Urothelium cell line (cell line): ENCODE data around the gene BANK1.
"Not testable (repeated sequence)": the region's sequence is repeated elsewhere in the genome, so short reads cannot be mapped to it uniquely, and the experiment has no call there.

Source experiments
- DNase-seq: peaks from one replicate; pipeline ENCODE4 v3.0.0; 2011; ENCODE audit warnings: low spot score, mixed read lengths
- FAIRE-seq: peaks from 2 replicates; lab custom pipeline; 2011; peaks lifted over from hg19 to GRCh38; lab: Jason Lieb, UNC

Gene BANK1

DNA sequence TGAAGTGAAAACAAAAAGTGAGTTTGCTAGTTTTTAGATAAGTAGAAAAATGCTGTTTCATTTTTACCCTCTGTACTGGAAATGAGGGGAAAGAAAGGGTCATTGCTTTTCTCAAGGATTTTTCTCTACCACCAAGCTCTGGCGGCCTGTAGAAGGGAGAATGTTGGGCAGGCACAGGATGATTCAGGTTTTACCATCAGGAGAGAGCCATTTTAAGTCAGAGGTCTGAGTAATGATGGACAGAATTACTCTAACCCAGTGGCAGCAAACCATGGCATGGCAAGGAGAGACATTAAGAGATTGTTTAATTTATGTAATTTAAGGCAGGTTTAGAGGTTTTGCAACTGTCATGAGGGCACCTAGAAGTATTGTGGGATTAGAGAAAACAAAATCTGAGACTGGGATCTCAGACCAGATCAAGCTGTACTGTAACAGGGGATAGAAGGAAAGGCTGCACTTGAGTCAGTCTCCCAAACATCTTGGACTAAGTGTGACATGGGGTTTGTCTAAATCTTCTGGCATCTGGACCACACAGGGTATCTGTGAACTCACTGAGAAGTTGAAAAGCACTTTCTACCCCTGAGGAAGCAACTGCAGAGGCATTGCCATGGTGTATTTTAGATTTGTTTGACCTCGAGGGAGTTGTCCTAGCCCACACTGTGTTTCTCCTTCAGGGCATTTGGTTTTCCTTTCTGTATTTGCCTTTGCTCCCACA lies 81.6 kb downstream of the BANK1 start:
- FAIRE-seq (no peak), DNase-seq (no peak)

GRCh38 chr4:101885574-101885973 lies 95.0 kb downstream of the BANK1 start:
- FAIRE-seq, result peak; percentile 90
- no peak for DNase-seq

GRCh38 chr4:101886826-101887225 lies 96.3 kb downstream of the BANK1 start:
- DNase-seq, result no peak
- no peak for FAIRE-seq

GRCh38 chr4:101888472-101888871 lies 97.9 kb downstream of the BANK1 start:
- FAIRE-seq (no peak), DNase-seq (no peak)

GRCh38 chr4:101905527-101905926 lies 115.0 kb downstream of the BANK1 start:
- not testable (repeated sequence) for DNase-seq, FAIRE-seq

DNA sequence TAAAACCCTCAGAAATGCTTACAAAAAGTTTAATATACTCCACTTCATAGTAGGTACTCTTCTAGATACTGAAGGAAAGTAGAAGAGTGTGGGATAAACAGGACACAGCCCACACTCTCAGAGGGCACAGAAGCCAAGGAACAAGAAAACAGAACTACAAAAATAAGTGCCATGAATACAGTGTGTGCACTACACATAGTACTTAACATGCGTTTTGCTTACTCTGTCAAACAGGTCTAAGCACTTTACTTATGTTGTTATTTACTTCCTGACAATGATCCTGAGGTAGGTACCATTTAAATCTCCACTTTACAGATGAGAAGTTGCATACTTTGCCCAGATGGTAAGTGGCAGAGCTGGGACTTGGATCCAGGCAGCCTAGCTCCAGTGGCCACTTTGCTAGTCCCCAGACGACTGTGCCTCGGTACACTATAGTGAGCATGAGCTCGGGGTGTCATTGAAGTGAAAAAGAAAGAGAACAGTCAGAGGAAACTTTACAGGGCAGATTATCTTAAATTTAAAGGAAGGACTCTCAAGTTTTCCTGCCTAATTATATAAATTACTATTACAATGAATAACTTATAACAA lies 120.3 kb downstream of the BANK1 start:
- FAIRE-seq (no peak), DNase-seq (no peak)

DNA sequence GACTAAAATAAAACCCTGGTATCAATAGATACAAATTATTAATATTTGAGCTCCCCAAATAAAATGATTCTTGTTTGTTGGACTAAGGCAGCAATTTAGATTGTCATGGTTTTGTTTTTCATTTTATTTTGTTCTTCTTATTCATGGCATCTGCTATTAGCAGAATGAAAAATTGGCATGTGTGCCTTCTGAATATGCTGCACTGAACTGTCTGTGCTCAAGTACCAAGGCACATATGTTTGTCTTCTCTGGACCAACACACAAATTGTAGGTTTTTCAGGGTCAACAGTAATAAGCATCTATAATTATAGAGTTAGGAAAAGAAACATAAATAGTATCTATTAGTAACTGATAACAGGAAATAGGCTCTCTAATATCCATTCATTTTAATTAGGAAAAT lies 121.1 kb downstream of the BANK1 start:
- no peak for FAIRE-seq
- no peak for DNase-seq

- DNase-seq (no peak), FAIRE-seq (no peak)
These were observed 124.2 kb downstream of the BANK1 start for GRCh38 chr4:101914761-101915160.

DNA sequence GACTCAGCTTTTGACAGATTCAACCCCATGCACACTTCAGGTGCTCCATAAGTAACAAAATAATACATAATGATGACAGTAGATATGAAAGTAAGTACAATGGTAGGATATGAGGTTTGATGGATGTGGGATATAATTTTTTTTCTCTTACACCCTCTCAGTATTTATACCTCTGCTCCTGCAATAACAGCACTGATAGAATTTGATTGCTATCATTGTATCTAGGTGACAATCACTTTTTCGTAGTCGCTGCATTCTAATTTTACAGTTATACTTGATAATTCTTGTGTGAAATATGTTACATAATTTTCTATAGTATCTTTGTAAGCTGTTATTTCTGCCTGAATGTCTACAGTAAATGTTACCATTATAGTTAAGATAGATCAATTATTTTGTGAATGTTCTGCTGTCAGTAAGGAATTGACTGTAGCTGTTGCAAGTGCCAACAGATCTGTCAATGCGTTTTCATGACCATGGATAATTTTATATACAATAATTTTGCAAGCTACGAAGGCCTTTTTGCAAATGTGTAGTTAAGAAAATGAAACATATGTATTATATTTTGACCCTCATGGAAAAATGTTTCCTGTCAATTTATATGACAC lies 128.9 kb downstream of the BANK1 start:
- no peak for FAIRE-seq
- no peak for DNase-seq

DNA sequence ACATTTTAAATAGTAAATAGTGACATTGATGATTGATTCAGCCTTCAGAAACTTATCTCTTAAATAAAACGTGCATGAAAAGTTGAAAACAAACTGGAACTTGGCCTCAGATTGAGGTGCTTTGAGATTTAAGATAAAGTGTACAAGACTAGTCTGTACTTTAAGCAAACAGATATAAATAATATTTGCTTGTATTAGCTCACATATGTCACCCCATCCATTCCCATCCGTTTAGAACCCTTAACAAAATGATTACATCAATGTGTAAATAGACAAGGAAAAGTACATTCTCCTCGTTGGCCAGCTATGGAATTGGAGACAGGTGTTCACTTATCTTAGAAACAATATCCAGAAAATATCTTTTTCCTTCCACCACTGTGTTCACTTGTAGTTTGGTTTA lies 130.8 kb downstream of the BANK1 start:
- DNase-seq, result no peak
- no peak for FAIRE-seq

GRCh38 chr4:101931619-101932018 lies 141.1 kb downstream of the BANK1 start:
- no peak for FAIRE-seq
- no peak for DNase-seq

DNA sequence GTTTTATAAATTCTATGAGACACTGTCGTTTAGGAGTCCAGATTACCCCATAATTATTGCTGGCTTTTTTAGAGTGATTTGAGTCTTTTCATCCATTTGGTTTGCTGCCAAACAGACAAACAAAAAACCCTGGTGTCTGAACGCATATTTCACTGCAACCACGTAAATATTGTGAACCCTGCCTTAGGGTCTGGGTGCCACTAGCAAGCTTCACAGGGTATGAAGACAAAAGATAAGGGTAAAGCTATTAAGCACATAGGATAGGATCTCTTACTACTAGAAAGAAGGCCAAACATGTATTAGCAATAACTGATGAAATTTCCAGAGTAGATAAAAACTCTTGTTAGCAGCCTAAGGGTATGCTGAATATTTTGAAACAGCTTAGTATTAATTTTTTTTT lies 143.3 kb downstream of the BANK1 start:
- DNase-seq, result no peak
- FAIRE-seq, result no peak

GRCh38 chr4:101938836-101939235 lies 148.3 kb downstream of the BANK1 start:
- no peak for DNase-seq
- no peak for FAIRE-seq

DNA sequence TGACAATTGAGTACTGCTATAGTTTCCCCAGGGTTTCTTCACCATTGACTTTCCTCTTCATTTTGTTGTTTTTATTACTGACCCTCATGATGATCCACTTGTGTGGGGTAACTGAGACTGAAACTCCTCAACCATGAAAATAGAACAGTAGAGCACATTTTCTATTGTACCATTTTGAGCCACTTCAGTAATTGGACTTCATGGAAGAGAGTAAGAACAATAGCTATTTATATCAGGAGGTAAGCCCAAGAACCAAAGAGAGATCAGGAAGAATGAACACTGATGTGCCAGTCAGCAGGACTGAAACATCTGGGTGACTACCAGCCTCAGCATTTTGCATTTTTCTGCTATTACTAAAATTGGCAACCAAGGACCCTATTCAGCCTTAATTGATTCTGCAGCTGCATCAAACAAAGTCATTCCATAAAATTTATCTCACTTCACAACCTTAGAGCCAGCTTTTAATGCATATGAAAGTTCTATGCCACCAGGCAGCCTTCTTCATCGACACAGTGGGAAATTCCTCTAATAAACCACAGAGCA lies 151.4 kb downstream of the BANK1 start:
- FAIRE-seq, result no peak
- DNase-seq, result no peak

DNA sequence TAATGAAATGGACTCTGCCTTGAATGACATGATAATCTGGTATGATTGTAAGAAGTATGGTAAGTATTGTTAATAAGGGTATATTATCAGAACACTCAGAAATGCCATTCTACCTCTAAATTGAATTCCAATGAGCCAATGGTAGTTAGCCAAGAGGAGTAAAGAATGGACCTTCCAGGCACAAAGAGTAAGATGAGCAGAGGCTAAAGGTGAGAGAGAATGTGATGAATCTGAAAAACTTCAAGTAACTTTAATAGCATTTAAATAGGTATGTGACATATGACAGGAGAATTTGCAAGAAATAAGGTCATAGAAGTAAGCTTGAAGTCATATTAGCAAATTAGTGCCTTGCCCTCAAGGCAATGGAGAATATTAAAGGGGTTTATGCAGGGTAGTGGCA lies 152.4 kb downstream of the BANK1 start:
- DNase-seq (no peak), FAIRE-seq (no peak)

- no peak for FAIRE-seq
- no peak for DNase-seq
These were observed 154.1 kb downstream of the BANK1 start for GRCh38 chr4:101944649-101945048.

DNA sequence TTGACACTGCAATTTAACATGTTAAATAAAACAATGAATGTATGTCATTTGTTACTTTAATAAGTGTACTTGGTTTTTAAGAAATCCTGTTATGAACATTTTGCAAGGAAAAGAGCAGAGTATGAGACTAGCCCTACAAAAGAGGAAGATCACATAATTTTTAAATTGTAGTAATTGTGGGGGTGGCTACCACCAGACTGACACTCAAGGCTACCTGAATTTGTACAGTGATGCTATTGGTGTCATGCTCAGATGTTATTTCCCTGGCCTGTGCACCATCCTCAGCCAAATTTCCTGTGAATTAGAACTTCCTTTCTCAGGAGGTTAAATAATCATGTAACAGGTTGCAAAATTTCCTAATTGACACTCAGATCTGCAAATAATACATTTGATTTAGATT lies 157.5 kb downstream of the BANK1 start:
- FAIRE-seq (no peak), DNase-seq (no peak)

DNA sequence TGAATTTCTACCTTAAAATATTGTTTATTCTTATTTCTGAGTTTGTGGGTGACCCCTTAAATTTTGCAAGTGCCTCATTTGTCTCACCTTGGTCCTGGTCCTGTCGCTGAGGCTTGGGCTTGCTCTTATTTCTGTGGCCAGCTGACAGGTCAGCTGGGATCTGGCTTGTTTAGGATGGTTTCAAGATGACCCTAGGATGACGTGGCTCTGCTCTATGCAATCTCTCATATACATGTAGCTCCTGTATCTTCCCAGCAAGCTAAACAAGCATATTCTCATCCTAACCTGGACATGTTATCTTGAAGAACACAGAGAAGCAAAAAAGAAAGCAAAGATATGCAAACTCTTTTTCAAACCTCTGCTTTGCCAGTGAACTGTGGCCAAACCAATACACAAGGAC lies 158.4 kb downstream of the BANK1 start:
- FAIRE-seq (no peak), DNase-seq (no peak)

DNA sequence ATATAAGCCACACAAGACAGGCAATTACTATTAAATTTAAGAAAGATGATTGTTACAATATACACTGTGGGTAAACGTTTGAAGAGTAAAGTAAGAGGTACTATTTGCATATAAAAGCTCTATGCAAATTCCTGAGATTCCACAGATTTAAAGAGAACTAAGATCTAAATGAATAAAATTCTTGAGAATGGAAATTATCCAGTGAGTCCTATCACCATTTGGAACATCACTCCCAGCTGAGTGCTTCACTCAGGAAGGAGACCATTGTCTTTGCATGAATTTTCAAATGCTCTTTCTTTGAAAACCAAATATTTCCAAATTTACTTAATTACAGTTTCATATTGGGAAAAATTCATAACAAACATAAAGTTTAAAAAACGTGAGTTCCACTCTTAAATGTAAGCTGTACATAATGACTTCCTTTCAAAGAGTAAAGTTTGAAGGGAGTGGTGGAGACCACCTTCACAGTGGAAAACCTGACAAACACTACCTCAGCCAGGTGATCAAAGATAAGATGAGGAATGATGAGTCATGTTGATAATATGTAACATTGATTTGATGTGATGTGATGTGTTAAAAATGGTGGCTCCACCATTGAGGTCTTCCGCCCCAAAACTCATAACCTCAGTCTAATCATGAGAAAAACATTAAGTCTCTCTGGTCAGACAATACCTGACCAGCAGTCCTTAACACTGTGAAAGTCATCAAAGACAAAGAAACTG lies 159.9 kb downstream of the BANK1 start:
- DNase-seq, result no peak

DNA sequence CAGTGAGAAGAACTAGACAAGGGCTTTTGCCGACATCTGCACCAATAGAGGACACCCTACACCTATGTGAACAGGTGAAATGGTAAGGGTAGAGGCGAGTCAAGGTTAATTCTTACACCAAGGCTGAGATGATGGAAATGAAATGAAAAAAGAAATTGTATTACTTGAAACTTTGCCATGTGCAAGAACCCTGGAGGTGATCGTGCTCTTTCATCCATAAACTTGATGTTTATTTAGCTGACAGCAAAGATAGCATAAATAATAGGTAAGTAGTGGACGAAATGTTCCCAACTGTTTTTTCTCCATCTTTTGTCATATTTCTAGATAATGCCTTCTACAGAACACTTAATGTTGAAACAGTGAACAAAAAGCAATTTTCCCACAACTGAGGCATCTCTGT lies 162.5 kb downstream of the BANK1 start:
- FAIRE-seq (no peak), DNase-seq (no peak)

More for the DNA sequence above, 159.9 kb downstream of the BANK1 start:
- FAIRE-seq, result no peak

DNA sequence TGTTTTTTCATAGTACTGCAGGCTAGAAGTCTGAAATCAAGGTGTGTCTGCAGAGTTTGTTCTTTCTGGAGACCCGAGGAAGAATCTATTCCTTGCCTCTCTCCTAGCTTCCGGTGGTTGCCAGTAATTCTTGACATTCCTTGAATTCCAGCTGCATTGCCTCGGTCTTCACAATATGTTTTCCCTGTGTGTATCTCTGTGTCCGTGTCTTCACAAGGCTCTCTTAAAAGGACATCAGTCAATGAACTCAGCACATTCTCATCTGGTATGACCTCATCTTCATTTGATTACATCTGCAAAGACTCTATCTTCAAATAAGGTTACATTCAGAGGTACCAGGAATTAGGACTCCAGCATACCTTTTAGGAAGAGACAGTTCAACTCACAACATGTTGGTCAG lies 163.4 kb downstream of the BANK1 start:
- DNase-seq (peak; percentile 51), FAIRE-seq (peak; percentile 67)
